HUES64 (cell line): ENCODE results near the gene PGLYRP2.

Experiments
- H3K27ac ChIP-seq: 2 replicates; pipeline ENCODE4 v1.7.0; 2013; ENCODE audit warnings: low read depth, low read length, inconsistent platforms
- H3K27me3 ChIP-seq: 2 replicates; pipeline ENCODE4 v1.6.1; 2013; ENCODE audit warnings: mild to moderate bottlenecking, low read length; ENCODE audit not compliant: insufficient read depth
- H3K36me3 ChIP-seq: 2 replicates; pipeline ENCODE4 v1.6.1; 2013; ENCODE audit warnings: mild to moderate bottlenecking, low read length; ENCODE audit not compliant: insufficient read depth
- H3K4me1 ChIP-seq: 2 replicates; pipeline ENCODE4 v1.6.1; 2013; ENCODE audit warnings: mild to moderate bottlenecking, low read length, moderate library complexity; ENCODE audit not compliant: insufficient read depth
- H3K4me3 ChIP-seq: 2 replicates; pipeline ENCODE4 v1.5.1; 2013; ENCODE audit warnings: mild to moderate bottlenecking, low read length, moderate library complexity
- H3K9ac ChIP-seq: 2 replicates; pipeline ENCODE4 v1.6.1; 2013; ENCODE audit warnings: mild to moderate bottlenecking, low read depth, low read length
- H3K9me3 ChIP-seq: 2 replicates; pipeline ENCODE4 v1.6.1; 2013; ENCODE audit warnings: low read depth, low read length; ENCODE audit not compliant: insufficient read depth
- WGBS: fragments of 150-250, 120-280 bp; methylation state at CpG from one replicate; pipeline ENCODE4 v1.1.7; 2013; ENCODE audit warnings: missing lambda C conversion rate; 5-methylcytosine and 5-hydroxymethylcytosine counted together

PGLYRP2 gene

GRCh38 chr19:15444505-15445226 lies 34.6 kb downstream of the PGLYRP2 start:
- WGBS = 94% methylated on average over 15 of the region's 15 CpGs
- peaks cover 6% of the 10 kb centered on the region; the same call in 1 of the 2 replicates for H3K4me1 ChIP-seq
- H3K9me3 ChIP-seq = no peaks in the 10 kb centered on the region
- H3K27me3 ChIP-seq = no peaks in the 10 kb centered on the region
- H3K27ac ChIP-seq = no peak overlapping the region
- no peak overlapping the region for H3K4me3 ChIP-seq
- no peaks in the 10 kb centered on the region for H3K36me3 ChIP-seq
- no peak overlapping the region for H3K9ac ChIP-seq

GRCh38 chr19:15443838-15444237 lies 35.5 kb downstream of the PGLYRP2 start:
- no peaks in the 10 kb centered on the region for H3K36me3 ChIP-seq
- H3K9me3 ChIP-seq = no peaks in the 10 kb centered on the region
- no peaks in the 10 kb centered on the region for H3K27me3 ChIP-seq
- no peak overlapping the region for H3K27ac ChIP-seq
- no peak overlapping the region for H3K4me3 ChIP-seq
- H3K4me1 ChIP-seq = peaks cover 5% of the 10 kb centered on the region; the same call in 1 of the 2 replicates
- H3K9ac ChIP-seq = no peak overlapping the region
- WGBS = 91% methylated on average over 10 of the region's 10 CpGs

- Histone ChIP-seq H3K4me3 (no peak overlapping the region), H3K9ac (no peak overlapping the region), H3K9me3 (no peaks in the 10 kb centered on the region), H3K4me1 (no peaks in the 10 kb centered on the region), H3K27ac (no peak overlapping the region), H3K36me3 (no peaks in the 10 kb centered on the region), H3K27me3 (no peaks in the 10 kb centered on the region)
- WGBS = 93% methylated on average over 3 of the region's 3 CpGs
Observed at GRCh38 chr19:15443325-15443724, 36.0 kb downstream of the PGLYRP2 start.

- H3K27me3 ChIP-seq = no peaks in the 10 kb centered on the region
- H3K9ac ChIP-seq = no peak overlapping the region
- no peaks in the 10 kb centered on the region for H3K9me3 ChIP-seq
- H3K36me3 ChIP-seq = no peaks in the 10 kb centered on the region
- H3K27ac ChIP-seq = no peak overlapping the region
- WGBS = 87% methylated on average over 13 of the region's 13 CpGs
- no peak overlapping the region for H3K4me3 ChIP-seq
- no peaks in the 10 kb centered on the region for H3K4me1 ChIP-seq
Observed at GRCh38 chr19:15442142-15442920, 37.0 kb downstream of the PGLYRP2 start.

GRCh38 chr19:15441317-15441716 lies 38.0 kb downstream of the PGLYRP2 start:
- WGBS = 94% methylated on average over 3 of the region's 3 CpGs
- H3K9me3 ChIP-seq = no peaks in the 10 kb centered on the region
- no peaks in the 10 kb centered on the region for H3K4me1 ChIP-seq
- H3K9ac ChIP-seq = no peak overlapping the region
- no peak overlapping the region for H3K27ac ChIP-seq
- H3K4me3 ChIP-seq = no peak overlapping the region
- no peaks in the 10 kb centered on the region for H3K27me3 ChIP-seq
- no peaks in the 10 kb centered on the region for H3K36me3 ChIP-seq

GRCh38 chr19:15439821-15440641 lies 39.3 kb downstream of the PGLYRP2 start:
- no peak overlapping the region for H3K9ac ChIP-seq
- no peaks in the 10 kb centered on the region for H3K9me3 ChIP-seq
- H3K27ac ChIP-seq = no peak overlapping the region
- no peaks in the 10 kb centered on the region for H3K27me3 ChIP-seq
- H3K4me1 ChIP-seq = no peaks in the 10 kb centered on the region
- H3K4me3 ChIP-seq = no peak overlapping the region
- no peaks in the 10 kb centered on the region for H3K36me3 ChIP-seq
- 93% methylated on average over 38 of the region's 38 CpGs for WGBS

GRCh38 chr19:15439078-15439799 lies 40.1 kb downstream of the PGLYRP2 start:
- WGBS = 91% methylated on average over 25 of the region's 25 CpGs
- H3K4me3 ChIP-seq = no peak overlapping the region
- no peaks in the 10 kb centered on the region for H3K4me1 ChIP-seq
- H3K9ac ChIP-seq = no peak overlapping the region
- H3K36me3 ChIP-seq = no peaks in the 10 kb centered on the region
- no peak overlapping the region for H3K27ac ChIP-seq
- H3K9me3 ChIP-seq = no peaks in the 10 kb centered on the region
- no peaks in the 10 kb centered on the region for H3K27me3 ChIP-seq

- Histone ChIP-seq H3K27me3 (no peaks in the 10 kb centered on the region), H3K4me1 (no peaks in the 10 kb centered on the region), H3K27ac (no peak overlapping the region), H3K9me3 (no peaks in the 10 kb centered on the region), H3K9ac (no peak overlapping the region), H3K4me3 (no peak overlapping the region), H3K36me3 (no peaks in the 10 kb centered on the region)
- 93% methylated on average over 27 of the region's 27 CpGs for WGBS
Observed at GRCh38 chr19:15438577-15438976, 40.7 kb downstream of the PGLYRP2 start.

GRCh38 chr19:15438124-15438496 lies 41.2 kb downstream of the PGLYRP2 start:
- peaks cover 3% of the 10 kb centered on the region; the same call in 1 of the 2 replicates for H3K4me1 ChIP-seq
- no peaks in the 10 kb centered on the region for H3K27me3 ChIP-seq
- no peaks in the 10 kb centered on the region for H3K36me3 ChIP-seq
- no peaks in the 10 kb centered on the region for H3K9me3 ChIP-seq
- H3K4me3 ChIP-seq = no peak overlapping the region
- no peak overlapping the region for H3K9ac ChIP-seq
- H3K27ac ChIP-seq = no peak overlapping the region
- 95% methylated on average over 2 of the region's 2 CpGs for WGBS

- no peak overlapping the region for H3K9ac ChIP-seq
- no peak overlapping the region for H3K27ac ChIP-seq
Observed at GRCh38 chr19:15437355-15438123, 41.8 kb downstream of the PGLYRP2 start.

More at GRCh38 chr19:15437355-15438123, 41.8 kb downstream of the PGLYRP2 start:
- H3K4me3 ChIP-seq = no peak overlapping the region
- H3K4me1 ChIP-seq = peaks cover 3% of the 10 kb centered on the region; the same call in 1 of the 2 replicates
- H3K9me3 ChIP-seq = no peaks in the 10 kb centered on the region
- WGBS = 88% methylated on average over 10 of the region's 10 CpGs
- H3K36me3 ChIP-seq = no peaks in the 10 kb centered on the region
- no peaks in the 10 kb centered on the region for H3K27me3 ChIP-seq
